ENCODE results near the gene TBC1D10A.

TBC1D10A gene

DNA sequence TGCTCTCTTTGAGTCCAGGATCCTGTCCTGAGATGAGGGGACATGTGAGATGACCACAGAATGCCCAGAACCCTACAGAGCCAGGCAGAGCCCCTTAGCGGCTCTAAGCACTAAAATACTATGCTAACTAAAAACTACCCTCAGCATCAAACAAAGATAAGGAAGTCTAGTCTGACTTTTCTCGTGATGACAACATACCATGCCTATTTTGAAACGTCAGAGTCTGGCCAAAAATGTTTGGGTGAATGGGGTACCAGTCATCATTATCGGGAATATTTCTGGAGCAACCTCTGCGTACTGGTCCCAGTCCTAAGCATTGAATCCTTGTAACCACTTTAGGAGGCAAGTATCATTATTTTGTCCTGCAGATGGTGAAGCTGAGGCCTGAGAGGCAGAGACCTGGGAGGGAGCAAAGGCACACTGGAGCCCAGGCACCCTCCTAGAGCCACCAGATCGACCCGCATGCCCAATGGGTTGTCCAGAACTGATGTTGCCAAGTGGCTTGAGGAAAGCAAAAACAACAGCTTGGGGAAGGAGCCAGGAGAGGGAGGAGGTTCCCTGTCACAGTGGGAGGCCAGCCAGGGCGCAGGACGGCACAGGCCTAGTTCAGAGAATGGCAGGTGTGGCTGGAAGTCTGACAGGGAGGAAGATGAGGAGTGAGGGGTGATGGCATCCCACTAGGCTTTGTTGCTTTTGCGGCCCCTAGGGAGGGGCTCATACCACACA, 52.9 kb downstream of the TBC1D10A start:
- Histone ChIP-seq H3K9me3 (ENCODE audit: severe bottlenecking) (no peaks in the 10 kb centered on the region), H3K4me1 (ENCODE audit: insufficient read depth, poor library complexity, severe bottlenecking) (peaks cover 7% of the 10 kb centered on the region), H3K4me3 (ENCODE audit: severe bottlenecking) (no peak overlapping the region), H3K27ac (ENCODE audit: poor library complexity, severe bottlenecking) (no peak overlapping the region), H3K27me3 (ENCODE audit: insufficient read depth, poor library complexity, severe bottlenecking) (no peaks in the 10 kb centered on the region), H3K36me3 (ENCODE audit: low read depth) (no peaks in the 10 kb centered on the region)
- DNase-seq (ENCODE audit: low spot score) (no peak), ATAC-seq (ENCODE audit: low read depth) (no peak)
- TF ChIP-seq, protein P1, sequence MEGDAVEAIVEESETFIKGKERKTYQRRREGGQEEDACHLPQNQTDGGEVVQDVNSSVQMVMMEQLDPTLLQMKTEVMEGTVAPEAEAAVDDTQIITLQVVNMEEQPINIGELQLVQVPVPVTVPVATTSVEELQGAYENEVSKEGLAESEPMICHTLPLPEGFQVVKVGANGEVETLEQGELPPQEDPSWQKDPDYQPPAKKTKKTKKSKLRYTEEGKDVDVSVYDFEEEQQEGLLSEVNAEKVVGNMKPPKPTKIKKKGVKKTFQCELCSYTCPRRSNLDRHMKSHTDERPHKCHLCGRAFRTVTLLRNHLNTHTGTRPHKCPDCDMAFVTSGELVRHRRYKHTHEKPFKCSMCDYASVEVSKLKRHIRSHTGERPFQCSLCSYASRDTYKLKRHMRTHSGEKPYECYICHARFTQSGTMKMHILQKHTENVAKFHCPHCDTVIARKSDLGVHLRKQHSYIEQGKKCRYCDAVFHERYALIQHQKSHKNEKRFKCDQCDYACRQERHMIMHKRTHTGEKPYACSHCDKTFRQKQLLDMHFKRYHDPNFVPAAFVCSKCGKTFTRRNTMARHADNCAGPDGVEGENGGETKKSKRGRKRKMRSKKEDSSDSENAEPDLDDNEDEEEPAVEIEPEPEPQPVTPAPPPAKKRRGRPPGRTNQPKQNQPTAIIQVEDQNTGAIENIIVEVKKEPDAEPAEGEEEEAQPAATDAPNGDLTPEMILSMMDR (IDR thresholded peaks at IDR 0.05; ENCODE audit: poor library complexity, severe bottlenecking): no peak

DNA sequence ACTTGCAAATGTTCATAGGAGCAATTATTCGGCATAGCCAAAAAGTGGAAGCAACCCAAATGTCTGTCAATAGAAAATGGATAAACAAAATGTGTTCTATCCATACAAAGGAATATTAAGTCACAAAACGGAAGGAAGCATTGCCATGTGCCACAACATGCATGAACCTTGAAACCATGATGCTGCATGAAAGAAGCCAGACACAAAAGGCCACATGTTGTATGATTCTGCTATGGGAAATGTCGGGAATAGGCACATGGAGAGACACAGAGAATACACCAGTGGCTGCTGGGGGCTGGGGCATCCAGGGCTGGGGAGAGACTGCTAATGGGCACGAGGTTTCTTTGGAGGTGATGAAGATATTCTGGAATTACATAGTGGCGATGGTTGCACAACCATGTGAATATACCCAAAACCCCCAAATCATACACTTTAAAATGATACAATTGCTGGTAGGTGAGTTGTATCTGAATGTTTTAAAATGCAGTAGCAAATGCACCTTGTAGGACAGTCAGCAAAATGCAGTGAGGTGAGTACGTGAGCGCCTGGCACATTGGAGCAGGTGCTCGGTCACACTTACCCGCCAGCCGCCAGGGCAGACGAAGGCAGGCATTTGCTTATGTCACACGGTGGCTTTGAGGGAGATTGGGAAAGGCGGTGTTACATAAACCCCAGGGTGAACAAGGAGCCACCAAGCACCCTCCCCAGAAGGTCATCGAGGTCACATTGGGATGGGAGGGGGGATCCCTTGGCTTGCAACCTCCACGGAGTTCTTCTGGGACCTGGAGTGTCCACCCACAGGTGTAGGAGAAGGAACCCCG, 53.8 kb downstream of the TBC1D10A start:
- H3K27ac ChIP-seq (ENCODE audit: poor library complexity, severe bottlenecking): no peak overlapping the region
- ATAC-seq (ENCODE audit: low read depth) (no peak), DNase-seq (ENCODE audit: low spot score) (no peak)
- H3K9me3 ChIP-seq (ENCODE audit: severe bottlenecking): no peaks in the 10 kb centered on the region
- TF ChIP-seq, protein P1 (IDR thresholded peaks at IDR 0.05; ENCODE audit: poor library complexity, severe bottlenecking): no peak
- H3K27me3 ChIP-seq (ENCODE audit: insufficient read depth, poor library complexity, severe bottlenecking): no peaks in the 10 kb centered on the region
- H3K4me1 ChIP-seq (ENCODE audit: insufficient read depth, poor library complexity, severe bottlenecking): peaks cover 7% of the 10 kb centered on the region
- no peaks in the 10 kb centered on the region for H3K36me3 ChIP-seq (ENCODE audit: low read depth)
- no peak overlapping the region for H3K4me3 ChIP-seq (ENCODE audit: severe bottlenecking)

DNA sequence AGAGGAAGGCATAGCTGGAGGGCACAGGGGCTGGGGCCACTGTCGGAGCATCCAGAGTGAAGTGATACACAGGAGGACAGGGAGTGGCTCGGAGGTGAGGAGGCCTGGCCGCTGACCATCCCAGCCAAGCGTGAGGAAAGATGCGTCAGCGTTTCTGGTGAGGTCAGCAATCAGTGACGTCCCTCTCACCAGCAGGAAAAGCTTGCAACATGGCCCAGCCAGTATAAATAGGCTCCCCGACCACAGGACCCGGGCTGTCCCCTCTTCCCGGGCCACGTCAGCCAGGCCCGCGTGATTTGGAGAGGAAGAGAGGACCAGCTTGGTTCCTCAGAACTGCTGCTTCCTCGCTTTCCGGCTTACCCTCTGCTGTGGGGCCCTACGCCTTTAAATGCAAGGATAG, 55.9 kb downstream of the TBC1D10A start:
- no peaks in the 10 kb centered on the region for H3K27me3 ChIP-seq (ENCODE audit: insufficient read depth, poor library complexity, severe bottlenecking)
- H3K4me3 ChIP-seq (ENCODE audit: severe bottlenecking): no peak overlapping the region
- ATAC-seq (ENCODE audit: low read depth): no peak
- no peak for DNase-seq (ENCODE audit: low spot score)
- no peaks in the 10 kb centered on the region for H3K4me1 ChIP-seq (ENCODE audit: insufficient read depth, poor library complexity, severe bottlenecking)
- TF ChIP-seq, protein P1 (IDR thresholded peaks at IDR 0.05; ENCODE audit: poor library complexity, severe bottlenecking): no peak
- no peak overlapping the region for H3K27ac ChIP-seq (ENCODE audit: poor library complexity, severe bottlenecking)
- H3K9me3 ChIP-seq (ENCODE audit: severe bottlenecking): no peaks in the 10 kb centered on the region
- H3K36me3 ChIP-seq (ENCODE audit: low read depth): no peaks in the 10 kb centered on the region

DNA sequence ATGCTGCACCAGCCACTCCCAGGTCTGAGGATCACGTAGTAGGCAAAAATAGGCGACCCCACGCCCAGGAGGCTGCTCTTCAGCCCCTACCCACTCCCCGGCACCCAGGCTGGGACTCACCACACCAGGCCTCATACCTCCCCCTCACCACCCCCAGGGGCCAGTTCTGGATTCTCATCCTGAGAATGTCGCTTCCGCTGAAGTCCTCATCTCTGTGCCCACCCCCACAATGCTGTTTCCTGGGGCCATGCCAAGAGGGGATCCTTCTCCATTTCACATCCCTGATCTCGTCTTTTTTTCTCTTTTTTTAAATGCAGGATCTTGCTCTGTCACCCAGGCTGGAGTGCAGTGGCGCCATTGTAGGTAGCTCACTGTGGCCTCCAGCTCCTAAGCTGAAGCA, 58.4 kb downstream of the TBC1D10A start:
- TF ChIP-seq, protein P1 (IDR thresholded peaks at IDR 0.05; ENCODE audit: poor library complexity, severe bottlenecking): no peak
- Histone ChIP-seq H3K36me3 (ENCODE audit: low read depth) (no peaks in the 10 kb centered on the region), H3K27me3 (ENCODE audit: insufficient read depth, poor library complexity, severe bottlenecking) (no peaks in the 10 kb centered on the region), H3K27ac (ENCODE audit: poor library complexity, severe bottlenecking) (no peak overlapping the region), H3K4me3 (ENCODE audit: severe bottlenecking) (no peak overlapping the region), H3K9me3 (ENCODE audit: severe bottlenecking) (no peaks in the 10 kb centered on the region), H3K4me1 (ENCODE audit: insufficient read depth, poor library complexity, severe bottlenecking) (no peaks in the 10 kb centered on the region)
- ATAC-seq (ENCODE audit: low read depth): no peak
- DNase-seq (ENCODE audit: low spot score): no peak

All from RWPE2 (cell line).